Activated CD4-positive, CD25-positive, alpha-beta regulatory T cell treated with anti-CD3 and anti-CD28 coated beads, Interleukin-2, amount 50 U/mL, for 24 hours (primary cell): ENCODE data around the gene RREB1.
"Not testable (repeated sequence)": the region's sequence is repeated elsewhere in the genome, so short reads cannot be mapped to it uniquely, and the experiment has no call there.

Source experiments
- ATAC-seq, 2 donors: fragments of 150-1000 bp; cut with Tn5 transposase; one replicate each; pipeline ENCODE4 v1.10.0; 2021; ENCODE audit warnings: mild to moderate bottlenecking in 1 of 2, moderate library complexity in 1 of 2

The RREB1 gene

DNA sequence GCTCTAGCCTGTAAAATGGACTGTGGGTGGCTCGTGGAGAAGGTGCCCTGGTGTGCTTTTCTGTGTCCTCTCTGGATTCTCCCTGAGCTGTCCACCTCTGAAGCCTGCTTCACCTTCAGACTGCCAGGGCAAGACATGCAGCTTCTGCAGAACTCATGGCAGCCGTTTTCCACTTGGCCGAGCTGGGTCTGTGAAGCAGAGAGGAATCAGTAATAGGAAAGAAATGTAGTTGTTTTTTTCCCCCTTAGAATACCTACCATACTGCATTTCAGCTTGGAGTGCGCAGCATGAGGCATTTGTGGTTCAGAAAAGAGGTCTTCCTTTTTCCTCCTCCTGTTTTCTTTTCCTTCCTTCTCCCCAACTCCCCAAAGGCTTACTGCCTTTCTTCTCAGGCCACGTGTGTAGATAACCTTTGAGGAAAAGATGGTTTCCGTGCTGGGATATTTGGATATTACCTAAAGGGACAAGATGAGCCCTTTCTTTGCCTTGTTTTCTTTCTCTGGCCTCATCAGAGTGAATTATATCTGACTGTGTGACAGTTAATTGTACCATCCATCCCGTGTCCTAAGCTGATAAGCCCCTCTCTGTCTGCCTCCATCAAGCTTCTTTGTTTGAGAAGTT is 39.4 kb downstream of the RREB1 start:
- no peak for ATAC-seq

DNA sequence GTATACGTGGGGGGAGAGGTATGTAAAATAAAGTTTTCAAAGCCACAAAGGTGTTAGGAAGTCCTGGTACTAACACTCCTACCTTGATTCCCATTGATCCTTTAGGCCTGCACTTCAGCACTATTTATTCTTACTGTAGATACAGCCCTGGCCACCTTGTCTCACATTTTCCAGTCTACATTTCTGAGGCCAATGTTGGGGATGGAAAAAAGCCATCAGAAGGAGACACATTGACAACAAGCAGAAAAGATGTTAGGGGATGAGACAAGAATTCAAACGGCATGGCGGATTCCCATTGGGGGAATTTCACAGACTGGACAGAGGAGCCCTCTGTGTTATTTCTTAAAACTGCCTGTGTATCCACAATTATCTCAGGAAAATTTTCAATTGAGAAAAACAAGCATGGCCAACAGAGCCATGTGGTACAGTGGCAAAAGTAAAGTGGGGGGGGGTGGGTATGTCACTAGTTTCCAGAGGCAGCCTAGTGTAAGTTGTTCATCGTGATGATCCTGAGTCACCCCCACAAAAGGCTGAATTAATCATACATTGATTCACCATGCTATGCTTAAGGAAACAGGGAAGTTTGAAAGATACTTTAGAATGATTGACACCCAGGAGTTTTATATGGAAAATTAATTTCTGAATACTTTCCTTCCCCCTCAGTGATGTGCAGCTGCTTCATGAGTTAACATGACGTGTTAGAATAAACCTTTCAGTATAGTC is 40.5 kb downstream of the RREB1 start:
- ATAC-seq: peak; percentile 79 to 89

DNA sequence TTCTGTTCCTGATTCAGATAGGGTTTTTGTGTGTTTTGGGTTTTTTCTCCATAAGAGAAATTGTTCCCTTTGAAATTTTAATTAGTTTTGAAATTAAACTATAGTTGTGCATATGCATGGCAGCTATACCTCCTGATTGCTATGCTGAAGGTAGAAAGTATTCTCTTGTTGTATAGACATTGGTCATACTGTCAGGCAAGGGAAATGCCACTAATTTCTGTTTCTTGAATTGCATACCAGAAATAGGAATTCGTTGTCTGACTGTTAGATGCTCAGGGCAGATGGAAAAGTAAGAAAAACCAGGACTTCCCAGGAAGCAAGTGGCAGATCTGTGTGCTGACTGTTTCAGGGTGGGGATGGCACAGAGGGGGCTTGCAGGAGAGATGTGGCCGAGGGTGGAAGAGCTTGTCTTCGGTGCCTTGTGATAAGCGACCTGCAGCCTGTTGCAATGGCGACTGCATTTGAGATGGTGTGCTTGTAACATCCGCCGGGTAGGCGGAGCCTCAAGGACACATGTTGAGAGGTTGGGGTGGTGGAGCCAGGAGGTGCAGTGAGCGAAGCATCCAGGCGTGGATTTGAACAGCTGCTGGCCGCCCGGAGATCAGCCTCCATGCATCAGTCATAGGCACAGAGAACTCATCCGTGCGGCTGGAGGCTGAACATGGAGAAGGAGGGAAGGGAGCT is 42.8 kb downstream of the RREB1 start:
- no peak for ATAC-seq

DNA sequence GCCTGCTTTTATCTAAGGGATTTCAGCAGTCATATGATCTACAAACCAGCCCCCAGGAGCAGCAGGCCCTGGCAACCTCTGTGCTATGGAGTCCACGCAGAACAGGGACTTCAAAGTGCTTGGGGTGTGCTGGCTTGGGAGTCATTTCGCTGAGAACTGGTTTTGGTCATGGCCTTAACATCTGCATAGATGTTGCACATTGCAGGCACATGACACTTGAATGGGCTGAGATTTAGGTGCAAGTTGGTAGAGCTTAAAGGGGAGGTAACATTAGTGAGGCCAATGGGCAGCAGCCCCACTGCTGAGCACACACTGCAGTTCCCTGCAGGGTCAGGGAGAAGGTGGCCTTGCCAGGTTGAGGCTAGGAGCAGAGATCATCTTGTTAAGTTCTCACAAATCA is 43.6 kb downstream of the RREB1 start:
- ATAC-seq: no peak

DNA sequence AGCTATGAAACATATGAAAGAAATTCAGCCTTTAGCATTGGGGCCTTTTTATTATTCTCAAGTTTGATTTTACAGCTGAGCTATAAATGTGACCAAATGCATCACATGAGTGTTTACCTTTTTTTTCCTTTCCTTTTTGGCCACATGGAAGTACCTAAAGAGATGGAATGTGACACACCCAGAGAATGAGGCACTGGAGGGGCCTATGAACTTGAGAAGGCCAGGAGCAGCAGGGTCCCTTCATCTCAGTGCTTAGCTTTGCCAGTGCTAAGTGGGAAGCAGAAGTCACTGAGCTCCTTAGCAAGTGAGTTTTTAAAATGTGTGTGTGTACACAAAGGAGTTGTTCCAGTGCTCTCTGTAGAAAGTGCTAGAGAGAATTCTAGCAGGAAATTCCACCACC is 44.7 kb downstream of the RREB1 start:
- ATAC-seq: no peak

DNA sequence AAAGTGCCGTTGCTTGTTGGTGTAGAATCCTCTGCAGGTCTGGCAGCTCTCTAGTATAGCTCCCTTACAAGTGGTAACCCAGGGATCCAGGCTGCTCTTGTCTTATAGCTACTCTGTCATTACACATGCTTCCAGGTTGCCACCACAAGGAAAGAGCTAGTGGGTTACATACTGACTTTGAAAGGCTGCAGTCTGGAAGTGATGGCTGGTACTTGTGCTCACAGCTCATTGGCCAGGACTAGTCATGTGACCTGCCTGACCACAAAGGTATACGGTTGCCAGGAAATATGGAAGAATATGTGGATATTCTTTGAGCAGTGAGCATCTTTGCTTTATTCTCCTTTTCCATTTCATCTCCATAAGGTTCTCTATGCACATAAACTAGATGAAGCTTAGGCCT is 46.0 kb downstream of the RREB1 start:
- no peak for ATAC-seq

DNA sequence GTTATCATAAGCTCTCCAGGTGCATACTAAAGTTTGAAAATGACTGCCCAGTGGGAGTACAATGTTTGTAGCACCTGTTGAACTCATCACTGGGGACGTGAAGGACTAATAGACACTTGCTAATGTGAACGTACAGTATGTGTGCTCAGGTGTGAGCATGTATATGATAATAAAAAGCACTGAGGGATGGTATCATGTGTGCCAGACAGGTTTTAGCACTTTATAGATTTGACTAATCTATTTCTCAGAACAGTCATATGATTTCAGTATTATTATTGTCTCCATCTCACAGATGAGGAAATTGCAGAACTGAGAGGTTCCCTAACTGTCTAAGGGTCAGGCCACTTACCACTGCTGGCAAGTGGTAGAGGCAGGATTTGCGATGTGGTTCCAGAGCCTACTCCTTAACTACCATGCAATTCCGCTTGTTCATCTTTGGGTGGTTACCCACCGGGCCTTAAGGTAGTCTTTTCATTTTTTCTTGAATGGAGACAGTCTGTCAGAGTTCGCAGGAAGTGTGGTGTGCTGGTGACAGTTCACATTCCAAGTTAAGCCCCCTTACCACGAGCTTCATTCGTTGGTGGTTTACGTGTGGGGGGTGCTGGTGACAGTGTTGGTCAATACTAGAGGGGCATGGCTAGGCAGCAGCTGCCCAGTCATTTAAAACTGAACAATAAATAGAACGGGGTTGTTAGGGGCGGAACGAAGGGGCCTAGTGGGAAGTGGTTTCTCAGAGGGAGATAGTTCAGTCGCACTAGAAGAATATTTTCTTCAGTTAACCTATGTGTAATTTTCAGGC is 46.8 kb downstream of the RREB1 start:
- ATAC-seq: peak; percentile 89 to 91

DNA sequence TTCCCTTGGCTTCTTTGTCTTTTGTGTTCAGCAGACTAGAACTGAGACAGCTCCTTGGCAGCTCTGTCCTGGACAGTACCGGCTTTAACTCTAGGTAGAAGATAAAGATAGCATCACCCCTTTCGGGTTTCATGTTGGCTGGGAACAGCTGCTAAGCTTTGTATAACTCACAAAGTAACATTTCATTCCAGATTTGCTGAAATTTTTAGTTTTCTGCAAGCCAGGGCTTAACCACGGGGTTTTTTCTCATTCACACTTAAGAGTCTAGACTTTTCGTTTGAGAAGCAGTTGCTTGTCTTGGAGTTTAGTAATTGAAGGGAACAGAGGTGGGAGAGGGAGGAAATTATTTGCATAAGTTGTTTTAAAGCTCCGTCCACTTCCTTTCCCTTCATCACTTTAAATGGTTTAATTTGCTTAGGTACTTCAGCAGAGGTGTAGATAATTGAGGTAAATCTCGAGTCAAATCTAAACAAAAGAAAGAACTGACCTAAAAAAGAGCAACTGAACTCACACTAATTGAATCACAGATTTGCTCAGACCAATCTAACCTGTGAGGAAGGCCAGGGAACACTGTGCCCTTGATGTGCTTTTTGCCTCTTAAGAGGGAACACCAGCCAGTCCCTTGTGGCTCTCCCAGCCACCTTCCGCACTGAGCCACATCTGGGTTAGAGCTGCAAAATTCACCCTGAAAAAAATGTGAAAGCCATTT is 48.3 kb downstream of the RREB1 start:
- no peak for ATAC-seq

DNA sequence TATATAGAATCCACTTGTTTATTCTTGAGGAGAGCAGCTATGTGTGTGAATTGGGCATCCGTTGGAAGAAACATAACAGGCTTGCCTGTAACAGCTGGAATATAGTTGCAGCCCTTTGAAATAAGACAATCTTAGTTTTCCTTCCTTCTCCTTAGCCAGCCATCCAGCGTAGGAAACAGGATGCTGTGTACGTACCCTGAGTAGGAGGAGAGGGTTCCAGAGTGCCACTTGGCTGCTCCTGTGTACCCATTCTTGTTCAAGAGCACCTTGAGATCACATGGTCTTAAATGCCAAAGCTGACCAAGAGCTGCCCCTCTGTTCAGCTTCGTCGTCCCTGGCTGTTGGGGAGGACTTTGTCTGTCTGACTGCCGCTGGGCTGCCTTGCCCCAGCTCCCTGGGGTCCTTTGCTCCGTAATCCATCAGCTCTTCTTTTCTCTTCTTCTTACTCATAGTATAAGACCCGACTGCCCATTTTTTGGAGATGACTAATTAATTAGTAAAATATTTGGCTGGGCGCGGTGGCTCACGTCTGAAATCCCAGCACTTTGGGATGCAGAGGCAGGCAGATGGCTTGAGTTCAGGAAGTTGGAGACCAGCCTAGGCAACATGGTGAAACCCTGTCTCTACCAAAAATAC is 49.0 kb downstream of the RREB1 start:
- no peak for ATAC-seq

DNA sequence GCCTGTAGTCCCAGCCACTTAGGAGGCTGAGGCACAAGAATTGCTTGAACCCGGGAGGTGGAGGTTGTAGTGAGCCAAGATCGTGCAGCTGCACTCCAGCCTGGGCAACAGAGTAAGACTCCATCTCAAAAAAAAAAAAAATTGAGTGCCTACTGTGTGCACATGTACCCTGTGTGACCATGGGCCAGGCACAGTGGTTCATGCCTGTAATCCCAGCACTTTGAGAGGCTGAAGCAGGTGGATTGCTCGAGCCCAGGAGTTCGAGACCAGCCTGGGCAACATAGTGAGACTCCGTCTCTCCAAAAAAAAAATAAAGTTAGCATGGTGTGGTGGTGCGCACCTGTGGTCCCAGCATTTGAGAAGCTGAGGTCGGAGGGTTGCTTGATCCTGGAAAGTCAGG is 49.5 kb downstream of the RREB1 start:
- not testable (repeated sequence) for ATAC-seq

DNA sequence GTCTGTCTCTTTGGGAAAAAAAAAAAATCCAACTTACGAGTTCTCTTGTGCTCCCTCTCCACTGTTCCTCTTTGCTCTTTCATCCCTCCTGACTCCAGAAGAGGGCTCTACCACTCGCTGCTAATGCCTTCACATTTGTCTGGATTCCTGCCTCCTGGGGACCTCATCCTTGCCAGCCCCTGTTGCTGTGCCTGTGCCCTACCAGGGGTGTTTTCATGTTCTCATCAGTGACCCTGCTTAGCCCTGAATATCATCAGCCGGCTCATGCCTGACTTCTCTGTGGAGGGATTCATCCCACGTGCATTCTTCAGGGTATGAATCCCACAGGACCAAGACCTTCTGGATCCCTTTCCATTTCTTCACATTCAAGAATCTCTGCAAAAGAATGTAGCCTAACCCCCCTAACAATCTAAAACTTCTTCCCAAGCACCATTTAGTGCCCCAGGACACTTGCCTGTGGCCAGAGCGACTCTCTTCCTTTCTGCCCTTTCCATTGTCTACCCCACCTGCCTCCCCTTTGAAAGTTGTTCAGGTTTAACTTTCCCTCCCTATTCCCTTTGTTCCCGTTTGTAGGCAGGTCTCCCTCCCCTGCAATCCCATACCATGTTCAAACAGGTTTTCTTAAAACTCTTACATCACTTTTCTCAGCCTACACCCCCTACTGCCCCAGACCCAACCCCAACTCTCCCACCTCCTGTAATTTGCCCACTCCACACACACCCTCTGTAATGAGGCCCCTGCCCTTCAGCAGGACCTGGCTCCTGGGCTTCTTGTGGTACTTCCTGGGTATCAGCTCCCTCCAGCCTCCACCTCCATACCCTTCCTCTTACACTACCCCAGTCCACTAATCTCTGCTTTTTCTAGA is 50.2 kb downstream of the RREB1 start:
- no peak for ATAC-seq

DNA sequence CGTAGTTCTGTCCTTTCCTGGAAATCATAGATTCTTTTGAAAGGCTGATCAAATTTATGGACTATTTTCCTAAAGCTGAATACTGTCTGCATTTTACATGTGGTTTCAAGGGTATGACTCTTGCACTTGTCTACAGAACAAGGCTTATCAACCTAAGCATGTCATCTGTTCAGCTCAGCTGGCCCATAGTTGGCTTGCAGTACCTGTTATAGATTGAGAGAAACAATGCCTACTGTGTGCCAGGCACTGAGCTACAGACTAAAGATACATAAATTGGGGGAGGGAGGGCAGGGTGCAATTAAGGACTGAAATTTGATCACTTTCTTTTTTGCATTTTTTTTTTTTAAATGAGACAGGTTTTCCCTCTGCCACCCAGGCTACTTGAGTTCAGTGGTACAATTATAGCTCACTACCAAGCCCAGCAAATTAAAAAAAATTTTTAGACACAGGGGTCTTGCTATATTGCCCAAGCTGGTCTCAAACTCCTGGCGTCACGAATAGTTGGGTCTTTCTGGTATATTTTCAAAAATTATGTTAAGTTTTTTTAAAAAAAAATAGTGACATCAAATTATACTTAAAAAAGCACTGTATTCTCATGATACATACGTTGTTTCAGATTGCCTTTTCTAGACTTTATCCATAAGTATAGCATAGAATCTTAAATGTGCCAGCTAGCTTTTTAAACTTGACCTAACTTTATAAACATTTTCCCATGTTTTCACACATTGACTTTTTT is 52.2 kb downstream of the RREB1 start:
- no peak for ATAC-seq

DNA sequence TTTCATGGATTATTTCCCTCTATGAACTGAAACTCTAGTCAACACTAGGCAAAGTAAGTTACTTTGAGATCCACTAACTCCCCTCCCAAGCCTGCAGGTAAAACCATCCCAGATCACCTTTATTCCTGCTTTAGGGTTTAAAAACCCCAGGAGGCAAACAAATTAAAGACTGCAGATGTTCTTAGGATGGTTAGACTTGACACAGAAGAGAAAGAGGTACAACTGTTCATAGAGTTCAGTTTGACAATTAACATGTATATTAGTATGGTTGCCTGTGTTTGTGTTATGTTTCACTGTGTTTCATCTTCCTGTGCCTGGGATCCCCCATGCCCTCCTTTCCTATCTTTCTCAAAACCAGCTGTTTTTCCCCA is 53.5 kb downstream of the RREB1 start:
- no peak for ATAC-seq

DNA sequence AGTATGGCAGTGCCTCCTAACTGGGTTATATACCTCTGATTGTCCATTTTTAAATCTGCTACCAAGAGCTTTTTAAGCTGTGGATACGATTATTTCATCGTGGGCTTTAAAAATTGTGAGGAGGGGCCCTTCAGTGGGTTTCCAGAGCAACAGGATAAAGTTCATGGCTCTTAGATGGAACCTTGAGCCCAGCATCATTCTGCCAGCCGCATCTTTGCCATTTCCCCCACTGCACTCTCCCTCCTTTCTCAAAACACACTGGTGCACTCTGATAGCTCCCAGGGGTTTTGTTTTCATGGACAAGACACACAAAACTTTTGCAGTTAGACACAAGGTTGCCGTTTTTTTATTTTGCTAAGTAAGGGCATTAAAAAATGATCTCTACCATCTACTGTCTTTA is 54.1 kb downstream of the RREB1 start:
- ATAC-seq: no peak

DNA sequence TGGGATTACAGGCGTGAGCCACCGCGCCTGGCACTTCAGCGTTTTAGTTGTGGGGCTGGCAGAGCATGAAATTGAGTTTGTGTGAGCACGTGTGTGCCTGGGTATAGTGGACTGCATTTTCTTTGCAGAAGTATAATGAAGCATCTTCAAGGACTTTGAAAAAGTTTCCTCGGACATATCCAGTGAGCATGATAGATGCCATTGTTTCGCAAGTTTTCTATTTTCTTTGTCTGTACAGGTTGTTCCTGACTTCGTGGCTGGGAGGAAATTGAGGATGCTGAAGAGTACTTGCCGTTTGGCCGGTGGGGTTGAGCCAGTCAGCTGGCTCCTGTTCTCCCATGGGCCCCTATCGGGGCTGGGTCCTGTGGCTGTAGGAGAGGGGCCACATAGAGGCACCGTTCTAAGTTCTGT is 55.9 kb downstream of the RREB1 start:
- ATAC-seq: no peak

DNA sequence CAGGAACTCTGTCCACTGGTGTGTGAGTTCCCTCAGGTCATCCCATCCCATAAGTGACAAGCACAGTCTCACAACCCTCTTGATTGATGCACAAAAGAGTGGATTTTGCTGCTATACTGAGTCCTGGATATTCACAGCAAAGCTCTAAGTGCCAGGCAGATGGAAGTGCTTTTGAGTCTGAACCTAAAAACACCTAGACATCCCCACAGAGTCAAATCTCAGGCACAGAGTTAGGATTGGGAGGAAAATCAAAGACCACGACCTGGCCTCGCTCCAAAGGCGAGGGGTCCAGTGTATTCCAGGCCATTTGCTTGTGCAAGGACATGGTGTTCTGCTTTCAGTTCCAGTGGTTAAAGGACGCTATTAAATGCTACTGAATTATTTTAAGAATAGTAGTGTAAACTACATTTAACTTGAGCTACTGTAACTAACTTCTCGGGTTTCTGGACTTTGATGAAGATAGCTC is 56.8 kb downstream of the RREB1 start:
- no peak for ATAC-seq

DNA sequence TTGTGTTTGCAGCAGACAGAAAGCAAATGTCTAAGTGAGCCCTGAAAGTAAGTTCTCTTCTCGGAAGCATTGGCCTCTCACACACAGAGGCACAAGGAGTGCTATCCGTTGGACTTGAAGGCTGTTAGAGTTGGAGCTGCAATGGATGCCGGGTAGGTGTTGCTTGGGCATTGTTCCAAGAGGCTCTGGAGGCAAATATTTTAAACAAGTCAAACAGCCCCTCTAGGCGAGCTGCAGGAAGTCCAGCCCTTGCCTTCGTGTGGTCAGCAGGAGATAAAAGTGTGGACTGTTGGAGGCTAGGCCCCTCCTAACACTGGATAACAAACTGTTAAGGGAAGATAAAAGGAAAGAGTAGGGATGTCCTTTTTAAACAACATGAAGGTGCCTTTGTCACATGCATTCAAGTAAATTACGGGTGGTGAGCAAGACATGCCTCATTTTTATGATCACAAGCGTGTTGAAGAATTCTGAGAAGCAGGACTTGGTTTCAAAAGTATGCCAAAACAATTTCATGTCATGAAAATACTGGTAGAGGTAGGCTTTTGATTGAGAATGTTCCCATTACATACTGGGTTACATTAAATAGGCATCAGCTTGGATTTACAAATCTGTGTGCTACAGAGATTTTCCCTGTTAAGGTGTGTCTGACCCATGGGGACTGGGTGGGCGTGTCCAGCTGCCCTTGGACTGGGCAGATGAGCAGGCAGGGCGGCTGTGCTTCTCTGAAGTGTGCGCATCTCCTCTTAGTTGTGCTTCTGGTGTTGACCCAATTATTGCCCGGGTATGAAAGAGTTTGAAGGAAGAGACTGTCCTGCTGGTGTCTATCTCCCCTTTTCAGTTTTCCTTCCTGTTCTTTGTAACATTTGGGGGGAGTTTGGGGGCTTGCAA is 57.5 kb downstream of the RREB1 start:
- no peak for ATAC-seq

DNA sequence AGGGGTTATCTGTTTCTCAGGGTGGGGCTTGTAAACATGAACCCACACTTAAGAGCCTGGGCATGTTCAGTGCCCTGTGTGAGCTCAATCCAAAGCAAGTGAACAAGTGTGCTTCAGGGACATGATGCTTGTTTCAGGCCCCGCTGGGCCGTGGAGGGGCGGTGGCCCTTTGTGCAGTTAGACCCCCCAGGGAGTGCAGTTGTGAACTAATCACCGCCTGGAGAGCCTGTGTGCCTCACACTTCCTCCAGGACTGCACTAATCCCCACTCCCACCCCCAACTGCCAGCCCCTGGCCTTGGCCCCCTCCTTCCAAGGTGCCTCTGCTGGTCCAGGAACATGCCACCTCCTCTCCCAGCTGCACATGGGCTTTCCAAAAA is 58.1 kb downstream of the RREB1 start:
- no peak for ATAC-seq
